HepG2 (cell line): ENCODE measurements around the gene CCDC197. TPM values are rescaled to one million over a fixed set of nuclear protein-coding genes. Genes with fewer than 3 reads are reported as not detected.

ENCODE experiments used
- ATAD3A ChIP-seq: sonication (generic); formaldehyde crosslinking; IDR thresholded peaks from 2 replicates; pipeline ENCODE4 v1.4.0; 2020; ENCODE audit warnings: missing genetic modification reagents
- CEBPB ChIP-seq: IDR thresholded peaks from 2 replicates; pipeline ENCODE4 v1.6.1; 2011; ENCODE audit warnings: low read depth, low read length, improper control_type of control experiment, borderline replicate concordance
- CSRNP1 ChIP-seq: sonication (generic); formaldehyde crosslinking; IDR thresholded peaks from 2 replicates; pipeline ENCODE4 v1.8.1; 2023; ENCODE audit warnings: mild to moderate bottlenecking, missing genetic modification reagents
- KLF16 ChIP-seq, 2 experiments: sonication (generic) in 1 of 2; formaldehyde crosslinking in 1 of 2; IDR thresholded peaks; 2 replicates each; pipeline versions ENCODE4 v1.6.1 to v1.8.0; 2016 to 2023; ENCODE audit warnings: missing genetic modification reagents in 2 of 2, missing compliant biosample characterization in 1 of 2
- KMT2A ChIP-seq: sonication (generic); formaldehyde crosslinking; IDR thresholded peaks from 2 replicates; pipeline ENCODE4 v1.4.0; 2020; ENCODE audit warnings: missing genetic modification reagents
- NAIF1 ChIP-seq: sonication (generic); formaldehyde crosslinking; IDR thresholded peaks from 2 replicates; pipeline ENCODE4 v1.5.0; 2020; ENCODE audit warnings: mild to moderate bottlenecking, missing genetic modification reagents, borderline replicate concordance
- NFE2L2 ChIP-seq: fragments of 150-350 bp; IDR thresholded peaks from 2 replicates; pipeline ENCODE4 v1.6.1; 2014; ENCODE audit warnings: low read length
- PAXIP1 ChIP-seq: sonication (generic); formaldehyde crosslinking; conservative IDR thresholded peaks from 2 replicates; pipeline ENCODE4 v1.4.0; 2020; ENCODE audit warnings: mild to moderate bottlenecking, missing genetic modification reagents, moderate library complexity
- PHF21A ChIP-seq: sonication (generic); formaldehyde crosslinking; IDR thresholded peaks from 2 replicates; pipeline ENCODE4 v1.5.0; 2020; ENCODE audit warnings: mild to moderate bottlenecking, missing genetic modification reagents
- PRMT3 ChIP-seq: sonication (generic); formaldehyde crosslinking; IDR thresholded peaks from 2 replicates; pipeline ENCODE4 v1.8.1; 2022; ENCODE audit warnings: low read depth, mild to moderate bottlenecking, moderate library complexity, missing genetic modification reagents, borderline replicate concordance
- RAD21 ChIP-seq: fragments of 450-650 bp; formaldehyde crosslinking; IDR thresholded peaks from 2 replicates; pipeline ENCODE4 v1.5.0; 2020; ENCODE audit warnings: mild to moderate bottlenecking
- SALL1 ChIP-seq: sonication (generic); formaldehyde crosslinking; IDR thresholded peaks from 2 replicates; pipeline ENCODE4 v1.8.0; 2022; ENCODE audit warnings: mild to moderate bottlenecking, missing genetic modification reagents
- SAP130 ChIP-seq: IDR thresholded peaks from 2 replicates; pipeline ENCODE4 v1.6.1; 2016; ENCODE audit warnings: low read depth
- SOX6 ChIP-seq, 2 experiments: fragments of 450-650 bp in 1 of 2; sonication (generic) in 1 of 2; formaldehyde crosslinking in 1 of 2; IDR thresholded peaks; 2 replicates each; pipeline versions ENCODE4 v1.4.0 to v1.6.1; 2017 to 2020; ENCODE audit warnings: antibody characterized with exemption in 1 of 2, mild to moderate bottlenecking in 1 of 2, missing genetic modification reagents in 1 of 2
- SUZ12 ChIP-seq: fragments of 150-350 bp; IDR thresholded peaks from 2 replicates; pipeline ENCODE4 v1.6.1; 2014; ENCODE audit warnings: low read depth, low read length
- TAF15 ChIP-seq: fragments of 200-400 bp; formaldehyde crosslinking; IDR thresholded peaks from one replicate; pipeline ENCODE4 v1.6.1; 2018; ENCODE audit warnings: mild to moderate bottlenecking, low read depth, low read length; ENCODE audit not compliant: poor library complexity, severe bottlenecking
- ZBTB20 ChIP-seq: sonication (generic); formaldehyde crosslinking; IDR thresholded peaks from 2 replicates; pipeline ENCODE4 v1.8.1; 2023; ENCODE audit warnings: missing genetic modification reagents, low read depth, mild to moderate bottlenecking, borderline replicate concordance
- ZFP1 ChIP-seq: IDR thresholded peaks from 2 replicates; pipeline ENCODE4 v1.6.1; 2016
- ZNF567 ChIP-seq: sonication (generic); formaldehyde crosslinking; IDR thresholded peaks from 2 replicates; pipeline ENCODE4 v1.8.1; 2023; ENCODE audit warnings: mild to moderate bottlenecking, missing genetic modification reagents, borderline replicate concordance
- ZNF607 ChIP-seq: sonication (generic); formaldehyde crosslinking; IDR thresholded peaks from 2 replicates; pipeline ENCODE4 v1.5.1; 2020; ENCODE audit warnings: missing genetic modification reagents, mild to moderate bottlenecking, borderline replicate concordance
- ZNF891 ChIP-seq: sonication (generic); formaldehyde crosslinking; IDR thresholded peaks from 2 replicates; pipeline ENCODE4 v1.5.0; 2020; ENCODE audit warnings: mild to moderate bottlenecking, missing genetic modification reagents
- polyA plus RNA-seq, 8 experiments: library from polyadenylated mRNA; depleted of rRNA in 3 of 8; stranded (reverse) in 7 of 8; unstranded in 1 of 8; fragments of >200 nt; fragmentation: Illumina TruSeq in 4 of 8; extraction: Trizol in 4 of 8; gene quantifications; 2 replicates each; pipeline versions ENCODE4 v1.2.1 to v1.2.3, GENCODE V29; 2011 to 2016; ENCODE audit warnings: low read depth in 4 of 8, missing spikeins in 1 of 8, mixed read lengths in 1 of 8; ENCODE audit not compliant: insufficient read depth in 1 of 8
- total RNA-seq, 5 experiments: library from RNA; depleted of rRNA; stranded (reverse); fragments of >200 nt; fragmentation: Illumina TruSeq; extraction: Trizol; gene quantifications; 2 replicates each; pipeline ENCODE4 v1.2.3, GENCODE V29; 2016; ENCODE audit warnings: low read depth in 1 of 5
- TF ChIP-seq, protein P1 (sequence below): sonication (generic); formaldehyde crosslinking; IDR thresholded peaks from 2 replicates; pipeline ENCODE4 v1.4.0; 2020; ENCODE audit warnings: missing genetic modification reagents

CCDC197 gene
- total and polyA plus RNA-seq, 2 of the 13 experiments (the other 11 are each of a cell fraction or from before 2014, with no cell fraction given): 0.11 to 0.13 TPM

DNA sequence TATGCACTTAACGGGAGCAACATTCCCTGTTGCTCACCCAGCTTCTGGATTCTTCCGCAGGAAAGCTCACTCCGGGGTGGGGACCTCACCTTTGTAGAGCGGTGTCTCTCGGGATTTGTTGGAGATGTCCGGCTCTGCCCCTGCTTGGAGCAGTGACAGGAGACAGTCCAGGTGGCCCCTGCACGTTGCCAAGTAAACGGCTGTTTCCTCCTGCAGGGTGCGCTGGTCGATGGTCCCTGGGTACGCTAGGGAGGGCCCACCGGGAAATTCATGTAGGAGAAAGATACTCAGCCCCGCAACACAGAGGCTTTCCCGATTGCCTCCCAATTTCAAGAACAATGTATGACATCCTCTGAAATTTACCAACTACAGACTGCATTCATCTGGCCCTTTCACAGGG is 43.8 kb upstream of the CCDC197 start (continued):
- TF ChIP-seq ATAD3A (CRISPR knock-in tag): no peak
- TF ChIP-seq PAXIP1 (CRISPR knock-in tag): no peak
- no peak for TF ChIP-seq TAF15
- no peak for TF ChIP-seq SOX6 (IDR thresholded peaks at IDR 0.05)
- peak; percentile 27; the same call in 1 of the 2 replicates for TF ChIP-seq SOX6 (CRISPR knock-in tag; IDR thresholded peaks at IDR 0.05)
- no peak for TF ChIP-seq ZFP1 (CRISPR knock-in tag)
- TF ChIP-seq CSRNP1: no peak
- no peak for TF ChIP-seq SUZ12
- no peak for TF ChIP-seq KMT2A (CRISPR knock-in tag)
- no peak for TF ChIP-seq ZNF607 (CRISPR knock-in tag)
- no peak for TF ChIP-seq KLF16 (CRISPR knock-in tag; IDR thresholded peaks at IDR 0.05)
- no peak for TF ChIP-seq SALL1 (CRISPR knock-in tag)
- no peak for TF ChIP-seq NFE2L2
- no peak for TF ChIP-seq ZBTB20
- no peak for TF ChIP-seq PRMT3 (CRISPR knock-in tag)
- TF ChIP-seq ZNF567 (CRISPR knock-in tag): no peak
- TF ChIP-seq SAP130 (CRISPR knock-in tag): peak; percentile 44; the same call in 1 of the 2 replicates
- TF ChIP-seq, protein P1, sequence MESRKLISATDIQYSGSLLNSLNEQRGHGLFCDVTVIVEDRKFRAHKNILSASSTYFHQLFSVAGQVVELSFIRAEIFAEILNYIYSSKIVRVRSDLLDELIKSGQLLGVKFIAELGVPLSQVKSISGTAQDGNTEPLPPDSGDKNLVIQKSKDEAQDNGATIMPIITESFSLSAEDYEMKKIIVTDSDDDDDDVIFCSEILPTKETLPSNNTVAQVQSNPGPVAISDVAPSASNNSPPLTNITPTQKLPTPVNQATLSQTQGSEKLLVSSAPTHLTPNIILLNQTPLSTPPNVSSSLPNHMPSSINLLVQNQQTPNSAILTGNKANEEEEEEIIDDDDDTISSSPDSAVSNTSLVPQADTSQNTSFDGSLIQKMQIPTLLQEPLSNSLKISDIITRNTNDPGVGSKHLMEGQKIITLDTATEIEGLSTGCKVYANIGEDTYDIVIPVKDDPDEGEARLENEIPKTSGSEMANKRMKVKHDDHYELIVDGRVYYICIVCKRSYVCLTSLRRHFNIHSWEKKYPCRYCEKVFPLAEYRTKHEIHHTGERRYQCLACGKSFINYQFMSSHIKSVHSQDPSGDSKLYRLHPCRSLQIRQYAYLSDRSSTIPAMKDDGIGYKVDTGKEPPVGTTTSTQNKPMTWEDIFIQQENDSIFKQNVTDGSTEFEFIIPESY (CRISPR knock-in tag): 0 out of 2 replicates have a peak, but pooled peaks have one; percentile 10
- no peak for TF ChIP-seq NAIF1 (CRISPR knock-in tag)
- TF ChIP-seq RAD21 (CRISPR knock-in tag): peak; percentile 72
- no peak for TF ChIP-seq PHF21A (CRISPR knock-in tag)
- no peak for TF ChIP-seq CEBPB
- no peak for TF ChIP-seq ZNF891
